Adrenal gland (tissue), 5 donors: ENCODE data around the gene OSBP2.

ENCODE experiments used
- CTCF ChIP-seq, 6 experiments: fragments of 450-650 bp in 4 of 6; fragments of 200-600 bp in 2 of 6; sonication (generic) in 1 of 6; IDR thresholded peaks; 1 replicate in 5 of 6; 2 replicates in 1 of 6; pipeline versions ENCODE4 v1.5.1 to v1.8.0; 2016 to 2021; ENCODE audit warnings: antibody characterized with exemption in 6 of 6, mild to moderate bottlenecking in 2 of 6, moderate library complexity in 1 of 6
- POLR2A ChIP-seq, 2 donors: fragments of 450-650 bp; IDR thresholded peaks; one replicate each; pipeline ENCODE4 v1.6.1; 2017; ENCODE audit warnings: antibody characterized with exemption in 2 of 2, mild to moderate bottlenecking in 2 of 2, moderate library complexity in 1 of 2
- donor health status: DM: no; HTN: no; CAD: no.

- TF ChIP-seq CTCF (IDR thresholded peaks at IDR 0.05) (no peak), POLR2A (IDR thresholded peaks at IDR 0.05) (no peak)
These were observed 61.1 kb downstream of the OSBP2 start for GRCh38 chr22:30755759-30756124.
